Measurements from ENCODE around the gene DPP9.

The DPP9 gene

DNA sequence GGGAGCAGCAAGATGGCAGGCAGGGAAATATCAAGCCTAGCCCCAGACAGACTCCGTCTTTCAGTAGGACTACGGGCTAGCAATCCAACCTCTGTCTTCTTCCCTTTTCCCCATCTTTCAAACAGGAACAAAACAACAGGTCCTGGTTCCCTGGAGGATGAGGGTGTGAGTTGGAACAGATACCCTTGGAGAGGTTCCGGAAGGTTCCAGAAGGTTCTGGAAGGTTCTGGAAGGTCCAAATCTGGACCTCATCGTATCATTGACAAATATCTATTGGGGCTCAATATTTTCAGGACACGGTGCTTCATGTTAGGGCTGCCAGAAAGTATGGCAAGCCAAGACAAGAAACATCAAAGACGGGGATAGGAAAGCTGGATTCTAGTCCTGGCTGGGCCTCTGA, 39.4 kb upstream of the DPP9 start:
- no peak for TF ChIP-seq CTCF (IDR thresholded peaks at IDR 0.05)
- no peak overlapping the region for H3K27ac ChIP-seq
- H3K4me3 ChIP-seq (ENCODE audit: low read depth in 1 of 2, low read length in 1 of 2): no peak overlapping the region
- no peaks in the 10 kb centered on the region for H3K36me3 ChIP-seq
- H3K27me3 ChIP-seq: peaks cover 84% of the 10 kb centered on the region
- no peaks in the 10 kb centered on the region for H3K4me1 ChIP-seq (ENCODE audit: control insufficient read depth in 1 of 2, insufficient read depth in 1 of 2, low read depth in 1 of 2, low read length in 1 of 2)
- H3K9me3 ChIP-seq: no peaks in the 10 kb centered on the region

- H3K9me3 ChIP-seq: no peaks in the 10 kb centered on the region
- no peak for TF ChIP-seq CTCF (IDR thresholded peaks at IDR 0.05)
- no peak overlapping the region for H3K4me3 ChIP-seq (ENCODE audit: low read depth in 1 of 2, low read length in 1 of 2)
- no peak overlapping the region for H3K27ac ChIP-seq
- H3K4me1 ChIP-seq (ENCODE audit: control insufficient read depth in 1 of 2, insufficient read depth in 1 of 2, low read depth in 1 of 2, low read length in 1 of 2): no peaks in the 10 kb centered on the region
- peaks cover 92% of the 10 kb centered on the region for H3K27me3 ChIP-seq
- no peaks in the 10 kb centered on the region for H3K36me3 ChIP-seq
These were observed 36.6 kb upstream of the DPP9 start for GRCh38 chr19:4760285-4760650.

GRCh38 chr19:4759388-4760284, 36.0 kb upstream of the DPP9 start:
- no peak overlapping the region for H3K27ac ChIP-seq
- no peaks in the 10 kb centered on the region for H3K36me3 ChIP-seq
- H3K4me1 ChIP-seq (ENCODE audit: control insufficient read depth in 1 of 2, insufficient read depth in 1 of 2, low read depth in 1 of 2, low read length in 1 of 2): no peaks in the 10 kb centered on the region
- H3K9me3 ChIP-seq: no peaks in the 10 kb centered on the region
- TF ChIP-seq CTCF (IDR thresholded peaks at IDR 0.05): no peak
- peak overlapping the region in 1 of 2 experiments; percentile 3 for H3K4me3 ChIP-seq (ENCODE audit: low read depth in 1 of 2, low read length in 1 of 2)
- peaks cover 86% of the 10 kb centered on the region for H3K27me3 ChIP-seq

- no peak overlapping the region for H3K27ac ChIP-seq
- peaks cover 76% of the 10 kb centered on the region for H3K27me3 ChIP-seq
- TF ChIP-seq CTCF (IDR thresholded peaks at IDR 0.05): no peak
- no peaks in the 10 kb centered on the region for H3K9me3 ChIP-seq
- H3K4me1 ChIP-seq (ENCODE audit: control insufficient read depth in 1 of 2, insufficient read depth in 1 of 2, low read depth in 1 of 2, low read length in 1 of 2): no peaks in the 10 kb centered on the region
- no peak overlapping the region for H3K4me3 ChIP-seq (ENCODE audit: low read depth in 1 of 2, low read length in 1 of 2)
- H3K36me3 ChIP-seq: no peaks in the 10 kb centered on the region
These were observed 35.0 kb upstream of the DPP9 start for GRCh38 chr19:4758659-4759058.

- no peak overlapping the region for H3K4me3 ChIP-seq (ENCODE audit: low read depth in 1 of 2, low read length in 1 of 2)
- no peaks in the 10 kb centered on the region for H3K9me3 ChIP-seq
- H3K4me1 ChIP-seq (ENCODE audit: control insufficient read depth in 1 of 2, insufficient read depth in 1 of 2, low read depth in 1 of 2, low read length in 1 of 2): no peaks in the 10 kb centered on the region
- no peak overlapping the region for H3K27ac ChIP-seq
- TF ChIP-seq CTCF (IDR thresholded peaks at IDR 0.05): no peak
- peaks cover 70% of the 10 kb centered on the region for H3K27me3 ChIP-seq
- no peaks in the 10 kb centered on the region for H3K36me3 ChIP-seq
These were observed 34.4 kb upstream of the DPP9 start for GRCh38 chr19:4758082-4758481.
